ENCODE measurements around the gene CDCA7L. TPM values are rescaled to one million over a fixed set of nuclear protein-coding genes. Genes with fewer than 3 reads are reported as not detected.

CDCA7L gene
- total RNA-seq, 1 donor: 31.5 TPM

DNA sequence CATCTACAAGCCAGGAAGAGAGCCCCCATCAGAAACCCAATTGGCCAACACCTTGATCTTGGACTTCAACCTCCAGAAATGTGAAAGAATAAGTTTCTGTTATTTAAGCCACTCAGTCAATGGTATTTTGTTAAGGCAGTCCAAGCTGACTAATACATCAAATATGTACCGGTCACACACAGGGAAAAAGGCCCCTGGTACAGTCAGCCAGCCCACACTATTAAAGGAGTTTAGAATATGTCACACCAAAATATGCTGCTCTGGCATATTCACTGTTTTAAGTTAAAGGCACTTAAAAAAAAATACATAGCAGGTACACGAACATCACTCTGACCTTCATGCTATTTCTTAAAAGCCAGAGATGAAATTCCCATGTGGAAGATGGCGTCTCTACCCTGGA lies 15.2 kb upstream of the CDCA7L start:
- TF ChIP-seq, protein P1, sequence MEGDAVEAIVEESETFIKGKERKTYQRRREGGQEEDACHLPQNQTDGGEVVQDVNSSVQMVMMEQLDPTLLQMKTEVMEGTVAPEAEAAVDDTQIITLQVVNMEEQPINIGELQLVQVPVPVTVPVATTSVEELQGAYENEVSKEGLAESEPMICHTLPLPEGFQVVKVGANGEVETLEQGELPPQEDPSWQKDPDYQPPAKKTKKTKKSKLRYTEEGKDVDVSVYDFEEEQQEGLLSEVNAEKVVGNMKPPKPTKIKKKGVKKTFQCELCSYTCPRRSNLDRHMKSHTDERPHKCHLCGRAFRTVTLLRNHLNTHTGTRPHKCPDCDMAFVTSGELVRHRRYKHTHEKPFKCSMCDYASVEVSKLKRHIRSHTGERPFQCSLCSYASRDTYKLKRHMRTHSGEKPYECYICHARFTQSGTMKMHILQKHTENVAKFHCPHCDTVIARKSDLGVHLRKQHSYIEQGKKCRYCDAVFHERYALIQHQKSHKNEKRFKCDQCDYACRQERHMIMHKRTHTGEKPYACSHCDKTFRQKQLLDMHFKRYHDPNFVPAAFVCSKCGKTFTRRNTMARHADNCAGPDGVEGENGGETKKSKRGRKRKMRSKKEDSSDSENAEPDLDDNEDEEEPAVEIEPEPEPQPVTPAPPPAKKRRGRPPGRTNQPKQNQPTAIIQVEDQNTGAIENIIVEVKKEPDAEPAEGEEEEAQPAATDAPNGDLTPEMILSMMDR (IDR thresholded peaks at IDR 0.05; ENCODE audit: insufficient read depth, low read depth, low read length): no peak
- peak; percentile 54 for DNase-seq (ENCODE audit: low read depth)

DNA sequence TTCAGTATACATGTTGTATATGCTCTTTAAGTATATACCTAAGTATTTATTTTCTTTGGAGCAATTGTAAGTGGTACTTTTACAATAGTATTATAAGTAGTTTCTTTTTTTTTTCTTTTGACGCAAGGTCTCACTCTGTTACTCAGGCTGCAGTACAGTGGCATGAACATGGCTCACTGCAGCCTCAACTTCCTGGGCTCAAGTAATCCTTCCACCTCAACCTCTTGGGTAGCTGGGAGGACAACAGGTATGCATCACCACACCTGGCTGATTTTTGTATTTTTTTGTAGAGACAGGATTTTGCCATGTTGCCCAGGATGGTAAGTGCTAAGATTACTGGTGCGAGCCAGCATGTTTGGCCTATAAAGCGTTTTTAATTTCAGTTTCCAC lies 13.7 kb upstream of the CDCA7L start:
- DNase-seq (ENCODE audit: low read depth): no peak
- no peak overlapping the region for H3K4me3 ChIP-seq (ENCODE audit: low read depth, low read length)
- TF ChIP-seq, protein P1 (IDR thresholded peaks at IDR 0.05; ENCODE audit: insufficient read depth, low read depth, low read length): no peak

More for the DNA sequence above, 15.2 kb upstream of the CDCA7L start:
- no peak overlapping the region for H3K4me3 ChIP-seq (ENCODE audit: low read depth, low read length)

DNA sequence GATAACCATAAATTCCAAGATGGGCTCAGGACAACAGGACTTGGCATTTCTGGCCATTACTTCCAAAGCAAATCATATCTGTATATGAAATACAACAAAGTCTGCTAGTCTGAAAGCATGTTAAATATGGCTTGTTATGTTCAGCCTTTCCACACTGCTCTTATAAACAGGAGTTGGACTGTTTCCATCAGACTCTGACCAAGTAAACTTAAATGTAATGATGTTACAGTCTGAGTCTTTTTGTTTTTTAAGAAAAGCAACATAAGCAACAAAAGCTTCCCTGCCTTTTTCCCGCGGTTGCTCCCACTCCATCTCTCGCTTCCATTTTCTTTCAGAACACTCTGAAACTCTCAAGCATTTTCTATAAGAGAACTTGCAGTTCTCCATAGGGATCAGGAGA lies 8.1 kb upstream of the CDCA7L start:
- TF ChIP-seq, protein P1 (IDR thresholded peaks at IDR 0.05; ENCODE audit: insufficient read depth, low read depth, low read length): no peak
- H3K4me3 ChIP-seq (ENCODE audit: low read depth, low read length): no peak overlapping the region
- DNase-seq (ENCODE audit: low read depth): peak; percentile 50

GRCh38 chr7:21948887-21949540 lies 3.3 kb upstream of the CDCA7L start:
- DNase-seq (ENCODE audit: low read depth): no peak
- TF ChIP-seq, protein P1 (IDR thresholded peaks at IDR 0.05; ENCODE audit: insufficient read depth, low read depth, low read length): no peak
- no peak overlapping the region for H3K4me3 ChIP-seq (ENCODE audit: low read depth, low read length)

DNA sequence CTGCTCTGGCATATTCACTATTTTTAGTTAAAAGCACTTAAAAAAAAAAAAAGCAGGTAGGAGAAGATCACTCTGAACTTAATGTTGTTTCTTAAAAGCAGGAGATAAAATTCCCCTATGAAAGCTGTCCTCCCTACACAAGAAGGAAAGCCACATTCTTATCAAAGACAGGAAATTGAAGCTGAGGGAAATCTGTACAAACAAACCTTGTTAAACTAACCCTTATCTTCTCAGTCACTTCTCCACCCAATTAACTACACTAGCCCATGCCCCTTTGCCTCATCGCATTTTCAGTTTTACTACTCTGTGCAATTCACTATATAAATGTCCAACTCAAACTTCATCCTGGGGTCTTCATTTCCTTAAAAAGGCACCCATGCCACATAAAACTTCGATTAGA lies 2.7 kb upstream of the CDCA7L start:
- TF ChIP-seq, protein P1 (IDR thresholded peaks at IDR 0.05; ENCODE audit: insufficient read depth, low read depth, low read length): no peak
- DNase-seq (ENCODE audit: low read depth): peak; percentile 66
- H3K4me3 ChIP-seq (ENCODE audit: low read depth, low read length): no peak overlapping the region

DNA sequence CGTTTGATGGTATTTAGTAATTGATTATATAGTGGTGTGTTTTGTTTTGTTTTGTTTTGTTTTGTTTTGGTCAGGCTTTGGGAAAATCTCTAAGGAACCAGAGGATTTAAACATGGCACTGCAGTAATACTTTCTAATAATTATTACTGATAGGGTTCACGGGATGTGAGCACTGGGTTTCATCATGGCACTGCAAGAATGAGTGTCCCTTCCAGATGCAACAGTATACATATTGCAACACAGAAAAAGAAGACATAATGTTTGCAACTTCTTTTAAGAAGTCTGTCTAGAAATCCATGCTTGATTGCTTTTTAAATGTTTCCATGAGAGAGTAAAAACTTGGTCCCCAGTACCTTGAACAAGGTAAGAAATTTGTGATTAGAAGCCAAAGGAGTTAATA lies 2.2 kb upstream of the CDCA7L start:
- TF ChIP-seq, protein P1 (IDR thresholded peaks at IDR 0.05; ENCODE audit: insufficient read depth, low read depth, low read length): no peak
- peak; percentile 51 for DNase-seq (ENCODE audit: low read depth)
- no peak overlapping the region for H3K4me3 ChIP-seq (ENCODE audit: low read depth, low read length)

- no peak overlapping the region for H3K4me3 ChIP-seq (ENCODE audit: low read depth, low read length)
- TF ChIP-seq, protein P1 (IDR thresholded peaks at IDR 0.05; ENCODE audit: insufficient read depth, low read depth, low read length): no peak
- no peak for DNase-seq (ENCODE audit: low read depth)
Measured at GRCh38 chr7:21947056-21947455, 1.4 kb upstream of the CDCA7L start.
